Stomach (tissue), 9 donors: ENCODE measurements around the gene TRAIP. TPM values are rescaled to one million over a fixed set of nuclear protein-coding genes. Genes with fewer than 3 reads are reported as not detected.
A peak's percentile ranks its signal among the peaks of the same experiment; 100 is the strongest.

Source experiments
- DNase-seq, 2 donors: peaks; one replicate each; pipeline versions ENCODE4 v3.0.0 to v3.0.0-alpha.2; 2013 to 2019
- H3K27ac ChIP-seq, 5 donors: fragments of 200-600 bp in 4 of 5; sonication (generic) in 4 of 5; one replicate each; pipeline ENCODE4 v1.5.1; 2013 to 2019; ENCODE audit warnings: mild to moderate bottlenecking in 1 of 5, moderate library complexity in 1 of 5
- H3K27me3 ChIP-seq, 3 donors: fragments of 200-600 bp; sonication (generic); one replicate each; pipeline ENCODE4 v1.5.1; 2017 to 2019; ENCODE audit warnings: mixed run types in 1 of 3
- H3K36me3 ChIP-seq, 4 donors: fragments of 200-600 bp; sonication (generic); 1 replicate in 3 of 4; 2 replicates in 1 of 4; pipeline ENCODE4 v1.5.1; 2016 to 2019
- H3K4me1 ChIP-seq, 4 donors: fragments of 200-600 bp; sonication (generic); one replicate each; pipeline ENCODE4 v1.5.1; 2016 to 2019
- H3K4me3 ChIP-seq, 4 donors: fragments of 200-600 bp; sonication (generic) in 3 of 4; one replicate each; pipeline ENCODE4 v1.5.1; 2016 to 2019; ENCODE audit warnings: mild to moderate bottlenecking in 1 of 4
- H3K9me3 ChIP-seq, 4 donors: fragments of 200-600 bp; sonication (generic); one replicate each; pipeline ENCODE4 v1.5.1; 2016 to 2019
- CTCF ChIP-seq, 7 experiments: fragments of 450-650 bp in 4 of 7; fragments of 200-600 bp in 3 of 7; sonication (generic) in 3 of 7; IDR thresholded peaks; one replicate each; pipeline ENCODE4 v1.5.1; 2016 to 2019; ENCODE audit warnings: antibody characterized with exemption in 7 of 7, control low read depth in 2 of 7, mild to moderate bottlenecking in 1 of 7
- EP300 ChIP-seq: sonication (generic); formaldehyde crosslinking; IDR thresholded peaks from one replicate; pipeline ENCODE4 v1.6.1; 2017; ENCODE audit warnings: antibody characterized with exemption
- POLR2A ChIP-seq, 4 donors: fragments of 450-650 bp; IDR thresholded peaks; one replicate each; pipeline ENCODE4 v1.6.1; 2016; ENCODE audit warnings: antibody characterized with exemption in 4 of 4, control low read depth in 2 of 4, mild to moderate bottlenecking in 1 of 4, moderate library complexity in 1 of 4
- POLR2AphosphoS5 ChIP-seq, 3 donors: sonication (generic); formaldehyde crosslinking; IDR thresholded peaks; one replicate each; pipeline ENCODE4 v1.6.1; 2016; ENCODE audit warnings: antibody characterized with exemption in 3 of 3
- WGBS, 5 donors: extraction: QIAGEN DNeasy Blood & Tissue Kit in 3 of 5; methylation state at CpG; one replicate each; pipeline versions ENCODE4 v1.1.5 to v1.1.7; 2013 to 2018; 5-methylcytosine and 5-hydroxymethylcytosine counted together
- intact Hi-C: fragments of 100-400 bp; cut with DNase I; formaldehyde crosslinking; loops from one replicate; pipeline ENCODE4 v1.15.1; 2023; ENCODE audit warnings: low total_unique reads
- polyA plus RNA-seq, 3 donors: library from polyadenylated mRNA; stranded (reverse); fragments of 200-250 nt; gene quantifications; one replicate each; pipeline ENCODE4 v1.2.3, GENCODE V29; 2013
- total RNA-seq, 5 donors: library from RNA; depleted of rRNA; stranded (reverse); fragments of >200 nt; gene quantifications; one replicate each; pipeline versions ENCODE4 v1.1.0 to v1.2.3, GENCODE V29; 2014 to 2016
- donor health status: healthy with polysubstance abuse.
- donor health status: Bipolar disorder and iron deficiency.
- donor health status: healthy.

TRAIP gene
- total and polyA plus RNA-seq, 8 donors: 1.5 to 7.0 (median 2.5) TPM; not detected in 2

- TF ChIP-seq POLR2A (IDR thresholded peaks at IDR 0.05) (no peak), POLR2AphosphoS5 (IDR thresholded peaks at IDR 0.05) (no peak), EP300 (no peak)
- WGBS, 5 donors: 42 to 60% (median 53%) methylated on average over 9 to 11 of the region's 11 CpGs
- peaks cover 40 to 67% (median 59%) of the 10 kb centered on the region in 4 donors for H3K4me1 ChIP-seq
- intact Hi-C loops: no loop called here
- peak overlapping the region; percentile 69 to 94 (median 88) for H3K27ac ChIP-seq
- H3K4me3 ChIP-seq: peak overlapping the region in 2 of 4 donors; percentile 0 to 83
- no peaks in the 10 kb centered on the region for H3K27me3 ChIP-seq
- peak in 1 of 2 donors; percentile 93 for DNase-seq
- H3K36me3 ChIP-seq: peaks cover 7 to 38% (median 28%) of the 10 kb centered on the region in 4 donors
- no peaks in the 10 kb centered on the region for H3K9me3 ChIP-seq
Measured at GRCh38 chr3:49805897-49806701, 50.3 kb downstream of the TRAIP start.

GRCh38 chr3:49805367-49805782 is 51.0 kb downstream of the TRAIP start:
- TF ChIP-seq POLR2A (IDR thresholded peaks at IDR 0.05) (no peak), POLR2AphosphoS5 (IDR thresholded peaks at IDR 0.05) (peak in 2 of 3 donors; percentile 37 to 45)
- H3K27ac ChIP-seq: peak overlapping the region; percentile 69 to 94 (median 88)
- intact Hi-C loops: no loop called here
- H3K27me3 ChIP-seq: no peaks in the 10 kb centered on the region
- no peaks in the 10 kb centered on the region for H3K9me3 ChIP-seq
- H3K4me3 ChIP-seq: peak overlapping the region in 2 of 4 donors; percentile 0 to 83
- 28 to 55% (median 33%) methylated on average over 2 to 3 of the region's 3 CpGs for WGBS, 5 donors
- H3K4me1 ChIP-seq: peaks cover 40 to 66% (median 59%) of the 10 kb centered on the region in 4 donors
- peaks cover 7 to 31% (median 21%) of the 10 kb centered on the region in 4 donors for H3K36me3 ChIP-seq
- peak; percentile 83 to 92 for DNase-seq

GRCh38 chr3:49804141-49805041 is 52.0 kb downstream of the TRAIP start:
- WGBS, 5 donors: 60 to 78% (median 69%) methylated on average over 15 to 26 of the region's 26 CpGs
- Histone ChIP-seq H3K27me3 (no peaks in the 10 kb centered on the region), H3K27ac (peak overlapping the region in 4 of 5 donors; percentile 88 to 94 (median 90)), H3K4me3 (peak overlapping the region; percentile 83 to 89 (median 86)), H3K9me3 (no peaks in the 10 kb centered on the region), H3K4me1 (peaks cover 40 to 71% (median 59%) of the 10 kb centered on the region in 4 donors), H3K36me3 (peaks cover under 1 to 21% (median 11%) of the 10 kb centered on the region in 4 donors)
- TF ChIP-seq POLR2A (IDR thresholded peaks at IDR 0.05) (no peak), POLR2AphosphoS5 (IDR thresholded peaks at IDR 0.05) (no peak), EP300 (no peak), CTCF (IDR thresholded peaks at IDR 0.05) (no peak)
- intact Hi-C loops: no loop called here
- peak in 1 of 2 donors; percentile 28 for DNase-seq

GRCh38 chr3:49803465-49804140 is 52.8 kb downstream of the TRAIP start:
- 0 to 4% (median 3%) methylated on average over 14 to 41 of the region's 41 CpGs for WGBS, 5 donors
- Histone ChIP-seq H3K27me3 (no peaks in the 10 kb centered on the region), H3K36me3 (peaks cover 0 to 13% (median 3%) of the 10 kb centered on the region in 4 donors), H3K27ac (peak overlapping the region; percentile 77 to 94 (median 89)), H3K4me3 (peak overlapping the region; percentile 83 to 89 (median 86)), H3K9me3 (no peaks in the 10 kb centered on the region), H3K4me1 (peaks cover 40 to 74% (median 59%) of the 10 kb centered on the region in 4 donors)
- peak in 1 of 2 donors; percentile 82 for DNase-seq
- intact Hi-C loops: loop anchor here (2.0 kb wide), 1 partner anchor 35 kb away; no protein-coding TSS in a partner anchor
- TF ChIP-seq POLR2AphosphoS5 (IDR thresholded peaks at IDR 0.05) (no peak), EP300 (no peak), CTCF (IDR thresholded peaks at IDR 0.05) (no peak), POLR2A (IDR thresholded peaks at IDR 0.05) (no peak)
